Right ventricle myocardium superior (tissue), 1 donor: ENCODE data around the gene PAX3. TPM values are rescaled to one million over a fixed set of nuclear protein-coding genes. Genes with fewer than 3 reads are reported as not detected.

Experiments used
- ATAC-seq: fragments of 200-7000 bp; cut with Tn5 transposase; one replicate; pipeline ENCODE4 v1.9.1; 2020; ENCODE audit warnings: mild to moderate bottlenecking; ENCODE audit not compliant: poor library complexity
- DNase-seq: peaks from one replicate; pipeline ENCODE4 v3.0.0-alpha.2; 2020
- intact Hi-C: fragments of 100-400 bp; cut with DNase I; formaldehyde crosslinking; loops from one replicate; pipeline ENCODE4 v1.11.2; 2022
- total RNA-seq: library from RNA; stranded (reverse); fragmentation: NEBNext Ultra II Directional; extraction: Animal tissue kit (Norgen Biotek cat#: 25700); gene quantifications from one replicate; pipeline ENCODE4 v1.2.1, GENCODE V29; 2021
- donor health status: DM: no; HTN: yes; CAD: no; lungs with severe emphysema.

PAX3 gene
- total RNA-seq, 1 donor from 2014 or later, result not detected

DNA sequence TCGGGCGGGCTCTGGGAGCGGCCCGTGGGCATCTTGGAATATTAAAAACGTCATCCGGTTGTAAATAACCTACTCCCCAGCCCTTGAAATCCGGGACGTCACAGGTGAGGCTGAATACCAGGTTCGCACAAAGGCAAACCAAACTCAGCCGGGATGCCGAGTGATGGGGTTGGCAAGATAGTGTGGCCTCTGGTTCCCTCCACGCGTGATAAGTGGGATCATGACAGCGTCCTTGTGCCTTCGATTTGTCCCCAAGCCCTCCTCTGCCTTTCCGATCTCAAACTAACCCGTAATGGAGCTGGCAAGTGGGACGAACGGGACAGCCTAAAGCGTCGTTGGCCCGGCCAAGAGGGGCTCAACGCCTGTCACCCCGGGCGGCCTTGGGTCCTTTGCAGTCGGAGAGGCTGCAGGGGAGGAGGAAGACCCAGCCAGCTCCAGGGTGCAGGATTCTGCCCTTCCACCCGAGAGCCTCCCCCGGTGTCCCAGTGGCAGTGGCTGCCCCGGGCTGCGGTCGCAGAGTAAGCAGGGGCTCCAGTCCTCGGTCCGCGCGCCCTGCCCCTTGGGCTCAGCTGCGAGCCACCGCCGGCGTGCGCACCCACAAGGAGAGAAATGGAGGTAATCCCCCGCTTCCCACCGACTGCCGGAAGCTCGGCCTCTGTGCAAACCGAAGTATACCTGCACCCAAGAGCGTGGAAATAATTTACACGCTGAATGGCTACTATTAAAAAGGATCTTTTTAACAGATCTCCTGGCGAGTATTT is 13.4 kb upstream of the PAX3 start:
- intact Hi-C loops, result no loop called here
- DNase-seq (no peak), ATAC-seq (no peak)

DNA sequence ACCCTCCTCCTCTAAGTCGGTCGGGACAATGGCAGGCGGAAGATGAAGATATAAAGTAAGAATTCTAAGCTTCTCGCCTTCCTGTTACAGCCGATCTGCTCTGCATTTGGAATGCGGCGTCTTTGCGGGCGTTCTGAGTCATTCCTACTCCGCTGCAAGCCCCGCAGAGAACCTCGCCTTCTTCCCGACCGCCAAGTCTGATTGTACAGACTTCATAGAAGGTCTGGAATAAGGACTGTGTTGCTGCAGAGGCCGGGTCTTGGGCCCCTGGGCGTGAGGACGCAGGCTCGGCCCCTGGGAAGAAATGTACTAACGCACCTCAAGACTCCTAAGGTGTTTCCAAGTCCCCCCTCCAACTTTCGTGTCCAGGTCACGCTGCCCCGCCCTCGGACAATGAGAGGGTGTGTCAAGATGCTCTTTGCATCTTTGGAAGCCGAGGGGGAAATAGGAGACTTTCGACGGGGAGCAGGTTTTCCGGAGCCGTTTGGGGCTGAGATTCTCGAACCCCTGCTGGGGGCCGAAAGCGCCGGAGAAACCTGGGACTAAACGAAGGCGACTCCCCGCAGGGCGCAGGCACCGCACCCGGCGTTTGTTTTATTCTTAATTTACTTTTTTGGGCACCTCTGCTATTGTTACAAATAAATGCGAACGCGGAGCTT is 12.7 kb upstream of the PAX3 start:
- intact Hi-C loops, result no loop called here

GRCh38 chr2:222310747-222311318 is 12.0 kb upstream of the PAX3 start:
- DNase-seq (no peak), ATAC-seq (no peak)
- intact Hi-C loops, result no loop called here

More for the DNA sequence above, 12.7 kb upstream of the PAX3 start:
- ATAC-seq (no peak), DNase-seq (no peak)

GRCh38 chr2:222309766-222310165 is 11.0 kb upstream of the PAX3 start:
- intact Hi-C loops, result no loop called here

GRCh38 chr2:222309361-222309760 is 10.6 kb upstream of the PAX3 start:
- intact Hi-C loops, result no loop called here
- DNase-seq, result no peak
- no peak for ATAC-seq

More at GRCh38 chr2:222309766-222310165, 11.0 kb upstream of the PAX3 start:
- DNase-seq, result no peak
- no peak for ATAC-seq

DNA sequence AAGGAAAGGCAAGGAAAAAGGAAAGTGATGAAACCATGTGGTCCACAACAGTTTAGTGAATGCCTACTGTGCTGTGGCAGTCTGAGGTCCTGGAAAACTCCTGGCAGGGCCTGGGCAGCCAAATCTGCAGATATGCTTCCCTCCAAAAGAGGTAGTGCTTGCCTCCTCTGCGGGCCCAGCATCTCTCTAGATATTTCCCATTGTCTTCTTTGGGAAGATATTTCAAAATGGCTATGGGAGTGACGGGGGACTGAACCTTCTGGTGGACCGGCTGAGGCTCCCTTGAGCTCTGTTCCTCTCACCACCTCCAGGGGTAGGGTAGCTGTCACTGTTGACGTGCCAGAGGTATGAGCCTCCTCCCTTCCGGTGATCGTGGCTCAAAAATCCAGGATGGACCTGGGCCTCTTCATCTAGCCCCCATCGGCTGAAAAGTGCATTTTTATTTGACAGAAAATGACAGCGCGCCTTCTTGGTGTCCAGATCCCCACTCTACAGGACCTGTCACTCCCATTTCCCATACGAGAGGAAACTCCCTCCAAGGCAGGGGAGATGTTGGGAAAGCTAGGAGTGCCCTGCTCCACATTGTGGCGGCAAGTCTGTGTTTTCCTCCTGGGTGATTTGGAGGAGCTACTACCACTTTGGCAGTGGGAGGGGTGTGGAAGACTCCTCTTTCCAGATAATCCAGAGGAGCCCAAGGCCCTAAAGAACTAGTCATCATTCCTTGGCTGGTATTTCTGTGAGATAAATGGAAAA is 9.4 kb upstream of the PAX3 start:
- ATAC-seq (no peak), DNase-seq (no peak)
- intact Hi-C loops, result no loop called here

GRCh38 chr2:222307143-222307756 is 8.5 kb upstream of the PAX3 start:
- intact Hi-C loops, result no loop called here
- no peak for ATAC-seq
- DNase-seq, result no peak

- ATAC-seq, result no peak
- intact Hi-C loops, result no loop called here
- DNase-seq, result no peak
Measured at GRCh38 chr2:222306393-222307142, 7.8 kb upstream of the PAX3 start.

- intact Hi-C loops, result no loop called here
- DNase-seq (no peak), ATAC-seq (peak; percentile 62)
Measured at GRCh38 chr2:222305516-222306392, 7.0 kb upstream of the PAX3 start.

DNA sequence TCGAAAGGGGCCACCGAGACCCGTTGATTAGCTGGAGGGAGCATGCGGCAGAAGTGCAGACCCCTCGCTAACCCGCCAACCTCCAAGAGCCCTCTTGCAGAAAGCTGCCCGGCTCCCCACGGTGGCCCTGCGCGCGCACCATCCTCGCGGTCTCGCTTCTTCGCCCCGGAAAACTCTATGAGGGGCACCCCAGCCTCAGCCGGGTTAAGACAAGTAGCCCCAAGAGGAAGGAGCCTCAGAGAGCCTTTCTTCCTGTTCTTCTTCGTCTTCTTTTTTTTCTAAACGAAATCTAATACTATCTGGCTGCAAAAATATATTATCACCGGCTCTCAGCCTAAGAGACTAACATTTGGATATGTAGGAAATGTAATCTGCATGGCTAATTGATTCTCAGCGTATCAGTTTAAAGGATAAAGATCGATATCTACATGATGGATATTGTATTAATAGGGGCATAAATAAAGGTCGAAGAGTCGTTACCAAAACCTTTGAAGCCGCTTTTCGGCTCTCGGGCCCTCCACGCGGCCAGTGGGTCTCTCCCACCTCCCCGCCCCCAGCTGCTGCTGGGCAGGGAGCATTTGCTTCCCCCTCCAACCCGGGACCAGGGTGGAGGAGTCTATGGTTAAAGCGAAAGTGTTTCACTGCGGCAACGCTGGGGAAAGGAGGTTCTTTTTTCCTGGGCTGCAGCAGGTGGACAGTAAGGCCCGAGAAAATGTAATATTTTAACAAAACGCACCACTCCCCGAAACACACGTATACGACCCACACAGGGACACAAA is 6.1 kb upstream of the PAX3 start:
- DNase-seq (no peak), ATAC-seq (peak; percentile 29)
- intact Hi-C loops, result no loop called here

GRCh38 chr2:222303828-222304736 is 5.3 kb upstream of the PAX3 start:
- DNase-seq (no peak), ATAC-seq (no peak)
- intact Hi-C loops, result no loop called here

- DNase-seq (no peak), ATAC-seq (no peak)
- intact Hi-C loops, result no loop called here
Measured at GRCh38 chr2:222303045-222303827, 4.4 kb upstream of the PAX3 start.

DNA sequence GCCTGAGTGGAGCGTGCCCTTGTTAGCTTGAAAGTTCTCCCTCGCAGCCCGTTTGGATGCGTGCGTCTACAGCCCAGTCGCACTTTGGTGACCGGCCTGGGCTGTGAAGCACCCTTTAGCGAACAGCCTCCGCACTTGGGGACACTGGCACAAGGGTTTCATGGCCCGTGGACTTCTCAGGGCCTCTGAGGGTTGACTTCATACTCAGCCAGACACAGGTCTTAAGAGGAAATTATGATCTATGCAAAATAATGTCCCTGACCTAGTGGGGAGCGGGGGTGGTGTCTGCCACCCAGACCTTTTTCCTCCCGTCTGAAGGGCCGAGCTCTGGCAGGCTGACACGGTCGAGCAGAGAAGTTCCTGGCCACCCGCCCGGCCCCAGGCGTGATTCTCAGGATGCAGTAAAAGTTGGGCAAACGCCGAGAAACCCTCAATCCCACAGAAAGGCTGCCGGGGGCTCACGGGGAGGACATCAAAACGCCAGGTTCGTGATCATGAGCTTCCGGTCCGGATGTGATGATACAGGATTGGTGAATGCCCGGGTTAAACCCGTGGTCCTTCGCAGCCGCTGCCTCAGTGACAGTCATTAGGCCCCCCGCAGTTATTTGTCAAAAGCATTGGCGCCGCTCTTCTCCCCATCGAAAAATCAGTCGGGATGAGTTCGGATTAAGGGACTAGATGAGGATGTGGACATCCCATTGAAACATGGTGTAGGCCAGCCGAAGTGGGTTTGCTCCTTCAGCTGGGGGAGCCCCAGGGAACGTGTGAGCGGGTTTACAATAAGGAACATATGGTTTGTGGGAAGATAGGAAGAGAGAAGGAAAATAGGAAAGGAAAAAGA is 3.6 kb upstream of the PAX3 start:
- no peak for DNase-seq
- intact Hi-C loops, result no loop called here

GRCh38 chr2:222301796-222302118 is 3.0 kb upstream of the PAX3 start:
- intact Hi-C loops, result no loop called here
- DNase-seq, result no peak
- no peak for ATAC-seq

More for the DNA sequence above, 3.6 kb upstream of the PAX3 start:
- no peak for ATAC-seq
